ENCODE results near the gene B3GNT7.
"Not testable (repeated sequence)": the region's sequence is repeated elsewhere in the genome, so short reads cannot be mapped to it uniquely, and the experiment has no call there.

Gene B3GNT7

GRCh38 chr2:231397928-231398294 is 2.4 kb downstream of the B3GNT7 start:
- Histone ChIP-seq H3K36me3 (ENCODE audit: control insufficient read depth, insufficient read depth, low read length, severe bottlenecking) (no peaks in the 10 kb centered on the region), H3K9me3 (ENCODE audit: control insufficient read depth, low read length) (no peaks in the 10 kb centered on the region), H3K27me3 (replicated peaks; ENCODE audit: control insufficient read depth, insufficient read depth, low read length) (peaks cover 38% of the 10 kb centered on the region), H3K9ac (ENCODE audit: low read length) (no peak overlapping the region), H3K4me1 (ENCODE audit: control insufficient read depth, insufficient read depth, low read length) (peaks cover 9% of the 10 kb centered on the region), H3K4me3 (ENCODE audit: low read length) (no peak overlapping the region)
- DNase-seq (ENCODE audit: low read depth): no peak

GRCh38 chr2:231398585-231398984 is 3.1 kb downstream of the B3GNT7 start:
- Histone ChIP-seq H3K9me3 (ENCODE audit: control insufficient read depth, low read length) (no peaks in the 10 kb centered on the region), H3K36me3 (ENCODE audit: control insufficient read depth, insufficient read depth, low read length, severe bottlenecking) (no peaks in the 10 kb centered on the region), H3K4me3 (ENCODE audit: low read length) (no peak overlapping the region), H3K27me3 (replicated peaks; ENCODE audit: control insufficient read depth, insufficient read depth, low read length) (peaks cover 37% of the 10 kb centered on the region), H3K9ac (ENCODE audit: low read length) (no peak overlapping the region), H3K4me1 (ENCODE audit: control insufficient read depth, insufficient read depth, low read length) (peaks cover 9% of the 10 kb centered on the region)
- DNase-seq (ENCODE audit: low read depth): no peak

- Histone ChIP-seq H3K4me1 (ENCODE audit: control insufficient read depth, insufficient read depth, low read length) (peaks cover 9% of the 10 kb centered on the region), H3K27me3 (replicated peaks; ENCODE audit: control insufficient read depth, insufficient read depth, low read length) (peaks cover 30% of the 10 kb centered on the region), H3K9me3 (ENCODE audit: control insufficient read depth, low read length) (no peaks in the 10 kb centered on the region), H3K4me3 (ENCODE audit: low read length) (no peak overlapping the region), H3K9ac (ENCODE audit: low read length) (no peak overlapping the region), H3K36me3 (ENCODE audit: control insufficient read depth, insufficient read depth, low read length, severe bottlenecking) (no peaks in the 10 kb centered on the region)
- DNase-seq (ENCODE audit: low read depth): no peak
These were observed 3.7 kb downstream of the B3GNT7 start for GRCh38 chr2:231399046-231399852.

- Histone ChIP-seq H3K4me3 (ENCODE audit: low read length) (no peak overlapping the region), H3K9ac (ENCODE audit: low read length) (no peak overlapping the region), H3K4me1 (ENCODE audit: control insufficient read depth, insufficient read depth, low read length) (peaks cover 9% of the 10 kb centered on the region), H3K27me3 (replicated peaks; ENCODE audit: control insufficient read depth, insufficient read depth, low read length) (peaks cover 22% of the 10 kb centered on the region), H3K36me3 (ENCODE audit: control insufficient read depth, insufficient read depth, low read length, severe bottlenecking) (no peaks in the 10 kb centered on the region), H3K9me3 (ENCODE audit: control insufficient read depth, low read length) (no peaks in the 10 kb centered on the region)
- DNase-seq (ENCODE audit: low read depth): no peak
These were observed 4.6 kb downstream of the B3GNT7 start for GRCh38 chr2:231399853-231400680.

DNA sequence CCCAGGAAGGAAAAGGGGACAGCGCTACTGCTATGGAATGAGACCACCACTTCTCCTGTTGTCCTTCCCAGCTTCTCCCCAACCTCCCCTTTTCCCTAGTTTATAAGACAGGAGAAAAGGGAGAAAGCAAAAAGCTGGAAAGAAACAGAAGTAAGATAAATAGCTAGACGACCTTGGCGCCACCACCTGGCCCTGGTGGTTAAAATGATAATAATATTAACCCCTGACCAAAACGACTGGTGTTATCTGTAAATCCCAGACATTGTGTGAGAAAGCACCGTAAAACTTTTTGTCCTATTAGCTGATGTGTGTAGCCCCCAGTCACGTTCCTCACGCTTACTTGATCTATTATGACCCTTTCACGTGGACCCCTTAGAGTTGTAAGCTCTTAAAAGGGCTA is 5.2 kb downstream of the B3GNT7 start:
- not testable (repeated sequence) for H3K4me1 ChIP-seq (ENCODE audit: control insufficient read depth, insufficient read depth, low read length); H3K36me3 ChIP-seq (ENCODE audit: control insufficient read depth, insufficient read depth, low read length, severe bottlenecking); H3K9ac ChIP-seq (ENCODE audit: low read length); H3K9me3 ChIP-seq (ENCODE audit: control insufficient read depth, low read length); DNase-seq (ENCODE audit: low read depth); H3K4me3 ChIP-seq (ENCODE audit: low read length)
- H3K27me3 ChIP-seq (replicated peaks; ENCODE audit: control insufficient read depth, insufficient read depth, low read length): peaks cover 20% of the 10 kb centered on the region

- H3K36me3 ChIP-seq (ENCODE audit: control insufficient read depth, insufficient read depth, low read length, severe bottlenecking); H3K9me3 ChIP-seq (ENCODE audit: control insufficient read depth, low read length); H3K9ac ChIP-seq (ENCODE audit: low read length); H3K4me3 ChIP-seq (ENCODE audit: low read length); DNase-seq (ENCODE audit: low read depth): not testable (repeated sequence)
- peaks cover 12% of the 10 kb centered on the region for H3K4me1 ChIP-seq (ENCODE audit: control insufficient read depth, insufficient read depth, low read length)
- peaks cover 20% of the 10 kb centered on the region for H3K27me3 ChIP-seq (replicated peaks; ENCODE audit: control insufficient read depth, insufficient read depth, low read length)
These were observed 5.6 kb downstream of the B3GNT7 start for GRCh38 chr2:231401101-231401500.

DNA sequence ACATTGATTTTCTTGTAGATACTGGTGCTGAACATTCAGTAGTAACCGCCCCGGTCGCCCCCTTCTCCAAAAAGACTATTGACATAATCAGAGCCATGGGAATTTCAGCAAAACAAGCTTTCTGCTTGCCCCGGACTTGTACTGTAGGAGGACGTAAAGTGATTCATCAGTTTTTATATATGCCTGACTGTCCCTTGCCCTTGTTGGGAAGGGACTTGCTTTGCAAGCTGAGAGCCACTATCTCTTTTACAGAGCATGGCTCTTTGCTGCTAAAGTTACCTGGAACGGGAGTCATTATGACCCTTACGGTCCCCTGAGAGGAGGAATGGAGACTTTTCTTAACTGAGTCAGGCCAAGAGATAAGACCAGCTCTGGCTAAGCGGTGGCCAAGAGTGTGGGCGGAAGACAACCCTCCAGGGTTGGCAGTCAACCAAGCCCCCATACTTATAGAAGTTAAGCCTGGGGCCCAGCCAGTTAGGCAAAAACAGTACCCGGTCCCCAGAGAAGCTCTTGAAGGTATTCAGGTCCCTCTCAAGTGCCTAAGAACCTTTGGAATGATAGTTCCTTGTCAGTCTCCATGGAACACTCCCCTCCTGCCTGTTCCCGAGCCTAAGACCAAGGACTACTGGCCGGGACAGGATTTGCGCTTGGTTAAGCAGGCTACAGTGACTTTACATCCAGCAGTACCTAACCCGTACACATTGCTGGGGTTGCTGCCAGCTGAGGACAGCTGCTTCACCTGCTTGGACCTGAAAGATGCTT is 8.1 kb downstream of the B3GNT7 start:
- not testable (repeated sequence) for H3K9ac ChIP-seq (ENCODE audit: low read length); H3K4me3 ChIP-seq (ENCODE audit: low read length); H3K36me3 ChIP-seq (ENCODE audit: control insufficient read depth, insufficient read depth, low read length, severe bottlenecking); DNase-seq (ENCODE audit: low read depth); H3K9me3 ChIP-seq (ENCODE audit: control insufficient read depth, low read length)
- Histone ChIP-seq H3K4me1 (ENCODE audit: control insufficient read depth, insufficient read depth, low read length) (peaks cover 14% of the 10 kb centered on the region), H3K27me3 (replicated peaks; ENCODE audit: control insufficient read depth, insufficient read depth, low read length) (peaks cover 15% of the 10 kb centered on the region)

DNA sequence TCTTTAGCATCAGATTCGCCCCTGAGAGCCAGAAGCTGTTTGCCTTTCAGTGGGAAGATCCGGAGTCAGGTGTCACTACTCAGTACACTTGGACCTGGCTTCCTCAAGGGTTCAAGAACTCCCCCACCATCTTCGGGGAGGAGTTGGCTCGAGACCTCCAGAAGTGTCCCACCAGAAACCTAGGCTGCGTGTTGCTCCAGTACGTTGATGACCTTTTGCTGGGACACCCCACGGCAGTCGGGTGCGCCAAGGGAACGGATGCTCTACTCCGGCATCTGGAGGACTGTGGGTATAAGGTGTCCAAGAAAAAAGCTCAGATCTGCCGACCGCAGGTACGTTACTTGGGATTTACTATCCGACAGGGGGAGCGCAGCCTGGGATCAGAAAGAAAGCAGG is 8.7 kb downstream of the B3GNT7 start:
- Histone ChIP-seq H3K4me1 (ENCODE audit: control insufficient read depth, insufficient read depth, low read length) (peaks cover 14% of the 10 kb centered on the region), H3K27me3 (replicated peaks; ENCODE audit: control insufficient read depth, insufficient read depth, low read length) (peaks cover 15% of the 10 kb centered on the region)
- DNase-seq (ENCODE audit: low read depth); H3K9me3 ChIP-seq (ENCODE audit: control insufficient read depth, low read length); H3K4me3 ChIP-seq (ENCODE audit: low read length); H3K36me3 ChIP-seq (ENCODE audit: control insufficient read depth, insufficient read depth, low read length, severe bottlenecking); H3K9ac ChIP-seq (ENCODE audit: low read length): not testable (repeated sequence)

DNA sequence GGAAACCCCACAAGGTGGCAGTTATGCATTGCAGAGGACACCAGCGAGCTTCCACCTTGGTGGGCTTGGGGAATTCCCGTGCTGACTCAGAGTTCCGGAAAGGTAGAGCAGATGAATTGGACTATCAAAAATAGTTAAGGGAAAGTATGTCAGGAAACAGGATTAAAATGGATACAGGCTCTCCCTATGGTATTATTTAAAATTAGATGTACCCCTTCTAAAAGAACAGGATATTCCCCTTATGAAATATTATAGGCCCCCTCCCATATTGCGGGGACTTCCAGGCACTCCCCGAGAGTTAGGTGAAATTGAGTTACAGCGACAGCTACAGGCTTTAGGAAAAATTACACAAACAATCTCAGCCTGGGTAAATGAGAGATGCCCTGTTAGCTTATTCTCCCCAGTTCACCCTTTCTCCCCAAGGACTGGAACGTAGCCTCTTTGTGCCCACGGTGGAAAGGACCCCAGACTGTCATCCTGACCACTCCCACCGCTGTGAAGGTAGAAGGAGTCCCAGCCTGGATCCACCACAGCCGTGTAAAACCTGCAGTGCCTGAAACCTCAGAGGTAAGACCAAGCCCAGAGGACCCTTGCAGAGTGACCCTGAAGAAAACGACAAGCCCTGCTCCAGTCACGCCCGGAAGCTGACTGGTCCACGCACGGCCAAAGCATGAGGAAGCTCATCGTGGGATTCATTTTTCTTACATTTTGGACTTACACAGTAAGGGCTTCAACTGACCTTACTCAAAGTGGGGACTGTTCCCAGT is 10.3 kb downstream of the B3GNT7 start:
- H3K9ac ChIP-seq (ENCODE audit: low read length); H3K36me3 ChIP-seq (ENCODE audit: control insufficient read depth, insufficient read depth, low read length, severe bottlenecking); H3K4me1 ChIP-seq (ENCODE audit: control insufficient read depth, insufficient read depth, low read length); DNase-seq (ENCODE audit: low read depth); H3K9me3 ChIP-seq (ENCODE audit: control insufficient read depth, low read length); H3K4me3 ChIP-seq (ENCODE audit: low read length): not testable (repeated sequence)
- H3K27me3 ChIP-seq (replicated peaks; ENCODE audit: control insufficient read depth, insufficient read depth, low read length): peaks cover 15% of the 10 kb centered on the region

- not testable (repeated sequence) for H3K9ac ChIP-seq (ENCODE audit: low read length); H3K27me3 ChIP-seq (replicated peaks; ENCODE audit: control insufficient read depth, insufficient read depth, low read length); H3K9me3 ChIP-seq (ENCODE audit: control insufficient read depth, low read length); H3K4me3 ChIP-seq (ENCODE audit: low read length); DNase-seq (ENCODE audit: low read depth); H3K36me3 ChIP-seq (ENCODE audit: control insufficient read depth, insufficient read depth, low read length, severe bottlenecking)
- peaks cover 11% of the 10 kb centered on the region for H3K4me1 ChIP-seq (ENCODE audit: control insufficient read depth, insufficient read depth, low read length)
These were observed 12.2 kb downstream of the B3GNT7 start for GRCh38 chr2:231407686-231408085.

All from adipocyte (in vitro differentiated cells).